ENCODE results near the gene RIMKLA.
A peak's percentile ranks its signal among the peaks of the same experiment; 100 is the strongest.

The RIMKLA gene, protein sequence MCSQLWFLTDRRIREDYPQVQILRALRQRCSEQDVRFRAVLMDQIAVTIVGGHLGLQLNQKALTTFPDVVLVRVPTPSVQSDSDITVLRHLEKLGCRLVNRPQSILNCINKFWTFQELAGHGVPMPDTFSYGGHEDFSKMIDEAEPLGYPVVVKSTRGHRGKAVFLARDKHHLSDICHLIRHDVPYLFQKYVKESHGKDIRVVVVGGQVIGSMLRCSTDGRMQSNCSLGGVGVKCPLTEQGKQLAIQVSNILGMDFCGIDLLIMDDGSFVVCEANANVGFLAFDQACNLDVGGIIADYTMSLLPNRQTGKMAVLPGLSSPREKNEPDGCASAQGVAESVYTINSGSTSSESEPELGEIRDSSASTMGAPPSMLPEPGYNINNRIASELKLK

GRCh38 chr1:42380586-42381279 is at the start of gene RIMKLA:
Gene RIMKLA, plus strand, starts transcription at chr1:42380792. Its CDS starts 143 bp downstream, at chr1:42380935.
- peak; percentile 85 for DNase-seq
- Mint-ChIP-seq H3K9me3 (no peaks in the 10 kb centered on the region), H3K36me3 (ENCODE audit: low read depth) (no peaks in the 10 kb centered on the region), H3K27ac (no peak within 1 kb of the TSS), H3K4me3 (peak within 1 kb of the TSS; percentile 79), H3K4me1 (peaks cover 5% of the 10 kb centered on the region), H3K27me3 (ENCODE audit: low read depth, poor library complexity) (peaks cover 77% of the 10 kb centered on the region)
- TF ChIP-seq, protein P1, sequence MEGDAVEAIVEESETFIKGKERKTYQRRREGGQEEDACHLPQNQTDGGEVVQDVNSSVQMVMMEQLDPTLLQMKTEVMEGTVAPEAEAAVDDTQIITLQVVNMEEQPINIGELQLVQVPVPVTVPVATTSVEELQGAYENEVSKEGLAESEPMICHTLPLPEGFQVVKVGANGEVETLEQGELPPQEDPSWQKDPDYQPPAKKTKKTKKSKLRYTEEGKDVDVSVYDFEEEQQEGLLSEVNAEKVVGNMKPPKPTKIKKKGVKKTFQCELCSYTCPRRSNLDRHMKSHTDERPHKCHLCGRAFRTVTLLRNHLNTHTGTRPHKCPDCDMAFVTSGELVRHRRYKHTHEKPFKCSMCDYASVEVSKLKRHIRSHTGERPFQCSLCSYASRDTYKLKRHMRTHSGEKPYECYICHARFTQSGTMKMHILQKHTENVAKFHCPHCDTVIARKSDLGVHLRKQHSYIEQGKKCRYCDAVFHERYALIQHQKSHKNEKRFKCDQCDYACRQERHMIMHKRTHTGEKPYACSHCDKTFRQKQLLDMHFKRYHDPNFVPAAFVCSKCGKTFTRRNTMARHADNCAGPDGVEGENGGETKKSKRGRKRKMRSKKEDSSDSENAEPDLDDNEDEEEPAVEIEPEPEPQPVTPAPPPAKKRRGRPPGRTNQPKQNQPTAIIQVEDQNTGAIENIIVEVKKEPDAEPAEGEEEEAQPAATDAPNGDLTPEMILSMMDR (IDR thresholded peaks at IDR 0.05), result no peak

DNA sequence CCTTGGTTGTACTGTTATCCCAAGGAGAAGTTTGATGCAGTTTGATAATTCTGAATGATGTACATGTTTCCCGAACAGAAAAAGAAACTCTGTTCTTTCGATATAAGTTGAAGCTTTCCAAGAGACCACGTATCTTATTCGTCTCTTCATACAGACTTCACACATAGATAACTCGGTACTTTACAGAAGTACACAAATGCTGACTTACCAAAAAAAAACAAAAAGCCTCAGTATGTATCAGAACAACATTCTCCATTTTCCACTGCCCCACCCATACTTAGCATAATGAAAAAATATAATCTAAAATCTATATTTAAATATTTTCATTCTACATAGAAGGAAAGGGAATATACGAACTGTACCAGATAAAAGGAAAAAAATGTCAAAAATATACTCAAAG is 47.7 kb upstream of the RIMKLA start:
- Mint-ChIP-seq H3K4me3 (peak overlapping the region; percentile 91), H3K4me1 (peaks cover 42% of the 10 kb centered on the region), H3K27ac (no peak overlapping the region), H3K9me3 (no peaks in the 10 kb centered on the region), H3K27me3 (ENCODE audit: low read depth, poor library complexity) (no peaks in the 10 kb centered on the region), H3K36me3 (ENCODE audit: low read depth) (peaks cover 24% of the 10 kb centered on the region)
- DNase-seq, result no peak
- TF ChIP-seq, protein P1 (IDR thresholded peaks at IDR 0.05), result no peak

- Mint-ChIP-seq H3K27ac (peak overlapping the region; percentile 91), H3K27me3 (ENCODE audit: low read depth, poor library complexity) (no peaks in the 10 kb centered on the region), H3K36me3 (ENCODE audit: low read depth) (peaks cover 24% of the 10 kb centered on the region), H3K4me3 (peak overlapping the region; percentile 91), H3K9me3 (no peaks in the 10 kb centered on the region), H3K4me1 (peaks cover 42% of the 10 kb centered on the region)
- TF ChIP-seq, protein P1 (IDR thresholded peaks at IDR 0.05), result no peak
- no peak for DNase-seq
These were observed 46.8 kb upstream of the RIMKLA start for GRCh38 chr1:42333662-42334239.

DNA sequence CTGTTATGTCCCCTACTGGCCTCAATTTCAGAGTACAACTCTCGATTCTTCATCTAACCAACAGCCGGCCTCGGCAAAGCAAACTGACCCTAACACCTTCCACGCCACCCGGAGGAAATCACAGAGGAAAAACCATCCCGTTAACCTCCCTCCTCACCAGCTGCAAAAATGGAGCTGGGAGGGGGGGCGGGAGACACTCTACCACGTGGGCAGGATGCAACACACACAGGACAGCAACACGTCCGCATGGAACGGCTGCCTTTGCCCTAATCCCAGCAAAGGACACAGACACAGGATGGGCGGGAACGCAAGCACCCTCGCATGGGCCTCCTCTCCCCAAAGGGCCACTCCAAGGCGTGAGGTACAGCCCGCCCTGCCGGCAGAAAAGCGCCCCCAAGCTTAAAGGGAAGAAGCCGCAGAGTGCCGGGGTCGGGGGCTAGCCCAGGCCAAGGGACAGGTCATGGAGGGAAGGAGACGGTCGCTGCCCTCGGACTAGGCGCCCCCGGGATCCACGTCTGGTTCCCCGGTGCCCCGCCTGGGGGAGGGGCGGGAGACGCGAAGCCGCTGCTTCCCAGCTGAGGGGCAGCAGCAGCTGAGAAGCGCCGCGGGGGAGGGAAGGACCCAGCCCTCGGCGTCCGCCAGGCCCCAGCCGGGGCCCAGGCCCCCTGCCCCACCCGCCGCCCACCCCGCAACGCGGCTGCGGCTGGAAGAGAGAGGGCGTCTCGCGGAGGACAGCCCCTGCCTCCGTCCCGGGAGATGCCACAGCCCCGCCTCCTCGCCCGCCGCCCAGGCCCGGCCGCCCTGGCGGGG is 46.1 kb upstream of the RIMKLA start:
- no peaks in the 10 kb centered on the region for H3K27me3 Mint-ChIP-seq (ENCODE audit: low read depth, poor library complexity)
- peak overlapping the region; percentile 91 for H3K27ac Mint-ChIP-seq
- peak overlapping the region; percentile 91 for H3K4me3 Mint-ChIP-seq
- TF ChIP-seq, protein P1 (IDR thresholded peaks at IDR 0.05), result no peak
- peaks cover 20% of the 10 kb centered on the region for H3K36me3 Mint-ChIP-seq (ENCODE audit: low read depth)
- peaks cover 47% of the 10 kb centered on the region for H3K4me1 Mint-ChIP-seq
- no peaks in the 10 kb centered on the region for H3K9me3 Mint-ChIP-seq
- DNase-seq, result no peak

- peak; percentile 96 for DNase-seq
- H3K27ac Mint-ChIP-seq, result peak within 1 kb of the TSS; percentile 91
- H3K4me1 Mint-ChIP-seq, result peaks cover 53% of the 10 kb centered on the region
- no peaks in the 10 kb centered on the region for H3K9me3 Mint-ChIP-seq
- H3K27me3 Mint-ChIP-seq (ENCODE audit: low read depth, poor library complexity), result no peaks in the 10 kb centered on the region
- TF ChIP-seq, protein P1 (IDR thresholded peaks at IDR 0.05), result no peak
- H3K36me3 Mint-ChIP-seq (ENCODE audit: low read depth), result peaks cover 15% of the 10 kb centered on the region
- H3K4me3 Mint-ChIP-seq, result peak within 1 kb of the TSS; percentile 91
These were observed 45.4 kb upstream of the RIMKLA start, which contains the start of gene FOXJ3 for GRCh38 chr1:42335050-42335808. Gene FOXJ3, minus strand, starts transcription at chr1:42335235. Its CDS starts 24,142 bp downstream, at chr1:42311093.
